SK-N-SH (cell line): ENCODE measurements around the gene CDRT15.

Source experiments
- CTCF ChIP-seq: fragments of 200-600 bp; sonication (generic); IDR thresholded peaks from 2 replicates; pipeline ENCODE4 v1.6.1; 2017; ENCODE audit warnings: antibody characterized with exemption, mild to moderate bottlenecking, moderate library complexity
- EP300 ChIP-seq, 2 experiments: IDR thresholded peaks; 2 replicates each; pipeline versions ENCODE4 v1.4.0 to v1.6.1; 2012; ENCODE audit warnings: borderline replicate concordance in 1 of 2, low read depth in 1 of 2, low read length in 1 of 2
- FOXM1 ChIP-seq: IDR thresholded peaks from 2 replicates; pipeline ENCODE4 v1.4.0; 2012; ENCODE audit warnings: low read depth, mild to moderate bottlenecking
- GABPA ChIP-seq: IDR thresholded peaks from 2 replicates; pipeline ENCODE4 v1.4.0; 2012; ENCODE audit warnings: low read depth, mild to moderate bottlenecking
- MAX ChIP-seq: IDR thresholded peaks from 2 replicates; pipeline ENCODE4 v1.4.0; 2012; ENCODE audit warnings: low read depth
- MXI1 ChIP-seq: IDR thresholded peaks from 2 replicates; pipeline ENCODE4 v1.6.1; 2012; ENCODE audit warnings: mild to moderate bottlenecking, low read depth, low read length, improper control_type of control experiment
- NRF1 ChIP-seq: IDR thresholded peaks from 2 replicates; pipeline ENCODE4 v1.6.1; 2012; ENCODE audit warnings: low read depth, mild to moderate bottlenecking, low read length
- POLR2AphosphoS5 ChIP-seq: IDR thresholded peaks from 2 replicates; pipeline ENCODE4 v1.6.1; 2012; ENCODE audit warnings: low read depth, low read length
- REST ChIP-seq: IDR thresholded peaks from 2 replicates; pipeline ENCODE4 v1.6.1; 2012; ENCODE audit warnings: mild to moderate bottlenecking, low read depth, low read length, moderate library complexity
- RFX5 ChIP-seq: IDR thresholded peaks from 2 replicates; pipeline ENCODE4 v1.6.1; 2012; ENCODE audit warnings: mild to moderate bottlenecking, improper control_type of control experiment, low read length
- SMC3 ChIP-seq: IDR thresholded peaks from 2 replicates; pipeline ENCODE4 v1.6.1; 2012; ENCODE audit warnings: low read depth, low read length, improper control_type of control experiment
- TEAD4 ChIP-seq: IDR thresholded peaks from 2 replicates; pipeline ENCODE4 v1.4.0; 2012; ENCODE audit warnings: mild to moderate bottlenecking, borderline replicate concordance; ENCODE audit not compliant: insufficient read depth
- USF1 ChIP-seq: IDR thresholded peaks from 2 replicates; pipeline ENCODE4 v1.4.0; 2012; ENCODE audit warnings: low read depth, borderline replicate concordance
- ZBTB33 ChIP-seq: IDR thresholded peaks from 2 replicates; pipeline ENCODE4 v1.4.0; 2012; ENCODE audit warnings: low read depth, borderline replicate concordance

GRCh38 chr17:14222611-14223010, 14.1 kb downstream of the CDRT15 start:
- TF ChIP-seq CTCF (no peak), ZBTB33 (no peak), GABPA (no peak), MXI1 (no peak), REST (no peak), RFX5 (no peak), POLR2AphosphoS5 (no peak), SMC3 (no peak), USF1 (no peak), FOXM1 (no peak), EP300 (IDR thresholded peaks at IDR 0.05; ENCODE audit: borderline replicate concordance in 1 of 2, low read depth in 1 of 2, low read length in 1 of 2) (no peak), TEAD4 (no peak), NRF1 (no peak), MAX (no peak)
